ENCODE data around the gene MACROD2. TPM values are rescaled to one million over a fixed set of nuclear protein-coding genes. Genes with fewer than 3 reads are reported as not detected.

Gene MACROD2
- polyA plus RNA-seq, 1 donor (not counting 4 experiments of a cell fraction or from before 2014, with no cell fraction given) = 0.71 TPM

DNA sequence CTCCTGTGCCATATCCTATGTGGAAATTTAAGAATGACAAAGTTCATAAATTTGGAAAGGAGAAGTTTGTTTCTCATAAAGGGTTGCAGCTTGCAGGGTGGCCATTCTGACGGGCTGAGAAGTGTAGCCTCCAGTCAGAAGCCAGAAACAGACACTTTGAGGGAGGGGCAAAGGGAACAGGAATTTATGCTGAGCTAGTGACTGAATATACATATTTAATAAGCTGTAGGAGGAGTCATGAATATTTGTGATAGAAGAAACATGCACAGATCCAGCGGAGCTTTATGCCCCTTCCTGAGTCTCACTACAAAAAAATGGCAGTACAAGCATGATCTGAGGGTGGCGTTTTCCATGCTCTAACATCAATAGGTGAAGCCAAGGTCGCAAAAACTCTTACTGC lies 1779.6 kb downstream of the MACROD2 start:
- DNase-seq (ENCODE audit: low read depth, low spot score) (no peak), FAIRE-seq (no peak)
- Histone ChIP-seq H2AFZ (ENCODE audit: control insufficient read depth, low read length) (no peak overlapping the region), H3K4me3 (ENCODE audit: control insufficient read depth in 2 of 3, extremely low read depth in 1 of 3, insufficient read depth in 2 of 3, low read depth in 1 of 3, low read length in 3 of 3) (no peak overlapping the region), H4K20me1 (ENCODE audit: control insufficient read depth, extremely low read depth, insufficient read depth, low read length) (no peaks in the 10 kb centered on the region), H3K4me2 (ENCODE audit: control insufficient read depth, extremely low read depth, insufficient read depth, low read depth, low read length) (no peak overlapping the region), H3K27me3 (ENCODE audit: control insufficient read depth, extremely low read depth, insufficient read depth, low read length) (no peaks in the 10 kb centered on the region), H3K27ac (ENCODE audit: control insufficient read depth, insufficient read depth, low read length) (no peak overlapping the region), H3K79me2 (ENCODE audit: control insufficient read depth, insufficient read depth, low read length) (no peaks in the 10 kb centered on the region), H3K9me1 (ENCODE audit: control insufficient read depth, extremely low read depth, insufficient read depth, low read length) (no peaks in the 10 kb centered on the region), H3K9ac (ENCODE audit: control insufficient read depth, extremely low read depth, insufficient read depth, low read length) (no peak overlapping the region), H3K4me1 (ENCODE audit: control insufficient read depth, extremely low read depth, insufficient read depth, low read length) (no peaks in the 10 kb centered on the region), H3K36me3 (ENCODE audit: control insufficient read depth in 2 of 2, extremely low read depth in 1 of 2, insufficient read depth in 2 of 2, low read length in 2 of 2) (no peaks in the 10 kb centered on the region), H3K9me3 (ENCODE audit: control insufficient read depth, low read depth, low read length) (no peaks in the 10 kb centered on the region)
- dilution Hi-C loops (cut with MboI; ENCODE audit: extremely low pct_ligation_motif_present, low sequenced_read_pairs) = no loop called here
- TF ChIP-seq EZH2 (IDR thresholded peaks at IDR 0.05; ENCODE audit: low read length) = no peak
- TF ChIP-seq, protein P1, sequence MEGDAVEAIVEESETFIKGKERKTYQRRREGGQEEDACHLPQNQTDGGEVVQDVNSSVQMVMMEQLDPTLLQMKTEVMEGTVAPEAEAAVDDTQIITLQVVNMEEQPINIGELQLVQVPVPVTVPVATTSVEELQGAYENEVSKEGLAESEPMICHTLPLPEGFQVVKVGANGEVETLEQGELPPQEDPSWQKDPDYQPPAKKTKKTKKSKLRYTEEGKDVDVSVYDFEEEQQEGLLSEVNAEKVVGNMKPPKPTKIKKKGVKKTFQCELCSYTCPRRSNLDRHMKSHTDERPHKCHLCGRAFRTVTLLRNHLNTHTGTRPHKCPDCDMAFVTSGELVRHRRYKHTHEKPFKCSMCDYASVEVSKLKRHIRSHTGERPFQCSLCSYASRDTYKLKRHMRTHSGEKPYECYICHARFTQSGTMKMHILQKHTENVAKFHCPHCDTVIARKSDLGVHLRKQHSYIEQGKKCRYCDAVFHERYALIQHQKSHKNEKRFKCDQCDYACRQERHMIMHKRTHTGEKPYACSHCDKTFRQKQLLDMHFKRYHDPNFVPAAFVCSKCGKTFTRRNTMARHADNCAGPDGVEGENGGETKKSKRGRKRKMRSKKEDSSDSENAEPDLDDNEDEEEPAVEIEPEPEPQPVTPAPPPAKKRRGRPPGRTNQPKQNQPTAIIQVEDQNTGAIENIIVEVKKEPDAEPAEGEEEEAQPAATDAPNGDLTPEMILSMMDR (optimal IDR thresholded peaks at IDR 0.05 in 1 of 3, IDR thresholded peaks at IDR 0.05 in 1 of 3, conservative IDR thresholded peaks at IDR 0.05 in 1 of 3; ENCODE audit: extremely low read depth in 1 of 3, insufficient read depth in 2 of 3, low read length in 3 of 3) = no peak

GRCh38 chr20:15776770-15777466 lies 1781.6 kb downstream of the MACROD2 start:
- Histone ChIP-seq H3K9ac (ENCODE audit: control insufficient read depth, extremely low read depth, insufficient read depth, low read length) (no peak overlapping the region), H3K27ac (ENCODE audit: control insufficient read depth, insufficient read depth, low read length) (no peak overlapping the region), H3K4me2 (ENCODE audit: control insufficient read depth, extremely low read depth, insufficient read depth, low read depth, low read length) (no peak overlapping the region), H3K9me3 (ENCODE audit: control insufficient read depth, low read depth, low read length) (no peaks in the 10 kb centered on the region), H4K20me1 (ENCODE audit: control insufficient read depth, extremely low read depth, insufficient read depth, low read length) (no peaks in the 10 kb centered on the region), H3K9me1 (ENCODE audit: control insufficient read depth, extremely low read depth, insufficient read depth, low read length) (no peaks in the 10 kb centered on the region), H3K4me3 (ENCODE audit: control insufficient read depth in 2 of 3, extremely low read depth in 1 of 3, insufficient read depth in 2 of 3, low read depth in 1 of 3, low read length in 3 of 3) (no peak overlapping the region), H3K79me2 (ENCODE audit: control insufficient read depth, insufficient read depth, low read length) (no peaks in the 10 kb centered on the region), H3K27me3 (ENCODE audit: control insufficient read depth, extremely low read depth, insufficient read depth, low read length) (no peaks in the 10 kb centered on the region), H3K36me3 (ENCODE audit: control insufficient read depth in 2 of 2, extremely low read depth in 1 of 2, insufficient read depth in 2 of 2, low read length in 2 of 2) (no peaks in the 10 kb centered on the region), H3K4me1 (ENCODE audit: control insufficient read depth, extremely low read depth, insufficient read depth, low read length) (no peaks in the 10 kb centered on the region), H2AFZ (ENCODE audit: control insufficient read depth, low read length) (no peak overlapping the region)
- no peak for TF ChIP-seq EZH2 (IDR thresholded peaks at IDR 0.05; ENCODE audit: low read length)
- TF ChIP-seq, protein P1 (optimal IDR thresholded peaks at IDR 0.05 in 1 of 3, IDR thresholded peaks at IDR 0.05 in 1 of 3, conservative IDR thresholded peaks at IDR 0.05 in 1 of 3; ENCODE audit: extremely low read depth in 1 of 3, insufficient read depth in 2 of 3, low read length in 3 of 3) = no peak
- DNase-seq (ENCODE audit: low read depth, low spot score) (no peak), FAIRE-seq (no peak)
- dilution Hi-C loops (cut with MboI; ENCODE audit: extremely low pct_ligation_motif_present, low sequenced_read_pairs) = no loop called here
